WERI-Rb-1 (cell line): ENCODE data around the gene RGS12.

Experiments used
- DNase-seq: peaks from one replicate; pipeline ENCODE4 v3.0.0-alpha.2; 2020
- H3K27ac ChIP-seq: fragments of 250-450 bp; sonication (Bioruptor Pico); 2 replicates; pipeline ENCODE4 v1.5.1; 2020; ENCODE audit warnings: mild to moderate bottlenecking, moderate library complexity
- H3K27me3 ChIP-seq: fragments of 250-450 bp; sonication (Bioruptor Pico); 2 replicates; pipeline ENCODE4 v1.5.1; 2021; ENCODE audit warnings: mild to moderate bottlenecking, low read depth, moderate library complexity; ENCODE audit not compliant: insufficient read depth, severe bottlenecking
- H3K36me3 ChIP-seq: fragments of 250-450 bp; sonication (Bioruptor Pico); 2 replicates; pipeline ENCODE4 v1.5.1; 2020; ENCODE audit warnings: mild to moderate bottlenecking, moderate library complexity
- H3K4me3 ChIP-seq: 2 replicates; pipeline ENCODE4 v1.5.1; 2011; ENCODE audit warnings: low read depth, mild to moderate bottlenecking, control low read depth, low read length
- H3K9me3 ChIP-seq: fragments of 250-450 bp; sonication (Bioruptor Pico); 2 replicates; pipeline ENCODE4 v1.5.1; 2021; ENCODE audit warnings: mild to moderate bottlenecking, moderate library complexity; ENCODE audit not compliant: severe bottlenecking
- CTCF ChIP-seq: IDR thresholded peaks from 2 replicates; pipeline ENCODE4 v1.5.1; 2011; ENCODE audit warnings: low read depth, mild to moderate bottlenecking, control low read depth, inconsistent platforms, low read length

The RGS12 gene

GRCh38 chr4:3339577-3339976 lies 46.8 kb downstream of the RGS12 start:
- Histone ChIP-seq H3K36me3 (peaks cover 11% of the 10 kb centered on the region), H3K27ac (no peak overlapping the region), H3K27me3 (no peaks in the 10 kb centered on the region), H3K9me3 (no peaks in the 10 kb centered on the region), H3K4me3 (no peak overlapping the region)
- DNase-seq = no peak
- no peak for TF ChIP-seq CTCF

- Histone ChIP-seq H3K36me3 (peaks cover 11% of the 10 kb centered on the region), H3K9me3 (no peaks in the 10 kb centered on the region), H3K27ac (no peak overlapping the region), H3K27me3 (no peaks in the 10 kb centered on the region), H3K4me3 (no peak overlapping the region)
- DNase-seq = no peak
- TF ChIP-seq CTCF = no peak
Measured at GRCh38 chr4:3340038-3340699, 47.3 kb downstream of the RGS12 start.

DNA sequence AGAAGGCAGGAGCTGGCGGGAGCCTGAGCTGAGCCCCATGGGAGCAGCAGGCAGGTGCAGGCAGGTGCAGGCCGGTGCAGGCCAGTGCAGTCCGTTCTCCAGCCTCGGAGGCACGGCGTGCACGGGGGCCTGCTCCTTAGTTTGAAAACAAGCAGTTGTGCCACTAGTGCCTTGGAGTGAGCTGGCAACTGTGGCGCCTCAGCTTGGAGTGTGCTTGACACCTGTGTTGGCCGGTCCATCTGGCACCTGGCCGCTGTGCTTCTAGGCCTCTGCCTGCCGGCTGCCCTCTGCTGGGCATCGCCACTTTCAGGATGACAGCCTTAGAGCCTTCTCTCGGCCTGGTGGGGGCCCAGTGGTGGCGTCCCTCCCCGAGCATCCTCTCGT lies 47.9 kb downstream of the RGS12 start:
- Histone ChIP-seq H3K27ac (no peak overlapping the region), H3K27me3 (no peaks in the 10 kb centered on the region), H3K9me3 (no peaks in the 10 kb centered on the region), H3K36me3 (peaks cover 11% of the 10 kb centered on the region), H3K4me3 (no peak overlapping the region)
- TF ChIP-seq CTCF = peak; percentile 36; the same call in 1 of the 2 replicates
- DNase-seq = peak; percentile 29

GRCh38 chr4:3341760-3342159 lies 48.9 kb downstream of the RGS12 start:
- Histone ChIP-seq H3K27me3 (no peaks in the 10 kb centered on the region), H3K36me3 (peaks cover 16% of the 10 kb centered on the region), H3K9me3 (no peaks in the 10 kb centered on the region), H3K4me3 (no peak overlapping the region), H3K27ac (no peak overlapping the region)
- TF ChIP-seq CTCF = no peak
- no peak for DNase-seq

DNA sequence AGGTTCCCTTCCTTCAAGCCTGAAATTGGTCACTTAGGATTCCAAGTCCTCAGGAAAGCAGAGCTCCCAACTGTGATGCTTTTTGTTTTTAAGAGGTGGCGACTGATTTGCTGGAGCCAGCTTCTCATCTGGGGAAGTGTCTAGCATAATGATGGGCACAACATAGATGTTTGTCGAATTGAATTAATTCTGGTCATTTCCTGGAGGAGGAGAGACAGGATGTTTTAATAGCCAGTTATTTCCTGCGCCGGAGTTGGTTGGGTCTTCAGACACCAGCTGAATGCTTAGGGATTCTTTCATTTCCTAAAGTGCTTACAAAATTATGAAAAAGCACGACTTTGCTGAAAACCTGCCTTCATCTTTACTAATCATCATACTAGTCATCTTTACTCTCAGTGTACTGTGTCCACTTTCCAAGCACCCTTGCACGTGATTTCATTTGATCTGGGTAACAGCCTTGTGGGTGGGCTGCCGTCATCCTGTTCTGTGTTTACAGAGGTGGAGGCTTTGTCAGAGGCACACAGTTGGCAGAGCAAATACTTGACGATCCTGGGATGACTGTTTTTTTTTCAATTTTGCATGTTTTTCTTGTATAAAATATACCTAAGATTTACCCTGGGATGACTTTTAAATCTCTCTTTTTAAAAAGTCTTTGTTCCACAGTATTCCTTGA lies 49.5 kb downstream of the RGS12 start:
- no peak for DNase-seq
- Histone ChIP-seq H3K9me3 (no peaks in the 10 kb centered on the region), H3K36me3 (peaks cover 16% of the 10 kb centered on the region), H3K4me3 (no peak overlapping the region), H3K27ac (no peak overlapping the region), H3K27me3 (no peaks in the 10 kb centered on the region)
- TF ChIP-seq CTCF = no peak
